Epithelial cell of prostate (primary cell): ENCODE data around the gene HSF2BP.
"Not testable (repeated sequence)": the region's sequence is repeated elsewhere in the genome, so short reads cannot be mapped to it uniquely, and the experiment has no call there.

Experiments used
- DNase-seq: peaks from one replicate; pipeline ENCODE4 v3.0.0-alpha.2; 2011; ENCODE audit warnings: low read depth, low spot score
- H3K27ac ChIP-seq: fragments of 450-650 bp; 2 replicates; pipeline ENCODE4 v1.5.1; 2017; ENCODE audit warnings: mild to moderate bottlenecking

Gene HSF2BP

DNA sequence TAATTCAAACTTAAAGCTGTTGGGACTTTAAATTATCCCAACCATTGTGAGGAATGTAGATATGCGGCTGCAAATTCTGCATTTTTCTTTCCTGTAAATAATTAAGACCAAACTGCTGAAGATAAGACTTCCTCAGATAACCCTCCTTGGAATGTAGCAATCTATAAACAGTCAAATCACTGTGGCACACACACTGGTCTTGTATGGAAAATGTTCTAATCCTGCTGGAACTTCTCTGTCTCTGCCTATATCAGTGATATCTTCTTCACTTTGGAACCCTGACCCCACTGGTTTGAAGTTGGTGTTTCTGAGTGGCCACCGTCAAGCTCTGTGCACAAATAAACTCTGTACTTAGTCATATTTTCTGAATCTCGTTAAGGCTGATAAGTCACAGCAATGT, 32.9 kb downstream of the HSF2BP start:
- no peak overlapping the region for H3K27ac ChIP-seq
- DNase-seq = no peak

DNA sequence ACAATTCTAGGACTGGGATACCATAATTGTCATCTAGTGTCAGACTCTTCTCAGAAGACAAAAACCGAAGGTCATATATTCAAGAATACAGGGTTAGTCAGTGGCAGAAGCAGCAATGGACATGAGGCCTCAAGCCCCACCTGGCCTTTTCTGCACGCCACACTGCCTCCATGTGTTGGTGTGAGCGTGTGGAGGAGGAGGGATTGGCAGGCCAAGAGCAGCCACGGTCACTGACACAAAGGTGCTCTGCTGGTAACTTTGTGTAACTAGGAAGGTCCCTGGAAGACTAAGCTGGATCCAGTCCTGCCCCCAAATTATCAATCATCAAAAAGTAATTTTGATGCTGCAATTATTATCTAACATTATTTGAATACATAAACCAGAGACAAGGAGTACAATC, 34.9 kb downstream of the HSF2BP start:
- no peak overlapping the region for H3K27ac ChIP-seq
- no peak for DNase-seq

DNA sequence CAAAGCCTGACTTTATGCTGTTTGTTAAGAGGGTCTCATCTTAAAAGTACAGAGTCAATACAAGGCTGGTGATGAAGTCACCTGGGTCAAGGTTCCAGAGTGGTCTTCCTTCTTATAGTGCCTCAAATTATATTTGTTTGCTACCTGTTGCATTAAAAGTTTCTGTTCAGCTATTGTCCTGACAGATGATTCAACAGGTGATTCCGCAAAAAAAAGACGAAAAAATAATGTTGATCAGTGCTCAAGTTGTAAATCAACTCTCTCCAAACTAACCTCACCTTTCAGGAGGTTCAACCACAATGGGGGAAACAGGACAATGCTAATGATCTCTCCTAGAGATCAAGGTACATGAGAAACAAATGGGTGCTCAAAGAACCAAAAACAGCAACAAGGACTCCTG, 35.7 kb downstream of the HSF2BP start:
- no peak for DNase-seq

DNA sequence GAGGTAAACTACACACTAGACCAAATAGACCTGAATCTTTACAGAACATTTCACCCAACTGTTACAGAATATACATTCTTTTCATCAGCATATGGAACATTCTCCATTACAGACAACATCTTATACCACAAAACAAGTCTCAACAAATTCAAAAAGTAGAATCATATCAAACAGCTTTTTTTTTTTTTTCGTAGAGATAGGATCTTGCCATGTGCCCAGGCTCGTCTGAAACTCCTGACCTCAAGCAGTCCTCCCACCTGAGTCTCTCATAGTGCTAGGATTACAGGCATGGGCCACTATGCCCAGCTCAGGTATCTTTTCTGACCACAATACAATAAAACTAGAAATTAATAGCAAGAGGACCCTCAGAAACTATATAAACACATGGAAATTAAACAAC, 36.5 kb downstream of the HSF2BP start:
- DNase-seq = no peak
- peak overlapping the region; percentile 40 for H3K27ac ChIP-seq

More for the DNA sequence above, 35.7 kb downstream of the HSF2BP start:
- no peak overlapping the region for H3K27ac ChIP-seq

DNA sequence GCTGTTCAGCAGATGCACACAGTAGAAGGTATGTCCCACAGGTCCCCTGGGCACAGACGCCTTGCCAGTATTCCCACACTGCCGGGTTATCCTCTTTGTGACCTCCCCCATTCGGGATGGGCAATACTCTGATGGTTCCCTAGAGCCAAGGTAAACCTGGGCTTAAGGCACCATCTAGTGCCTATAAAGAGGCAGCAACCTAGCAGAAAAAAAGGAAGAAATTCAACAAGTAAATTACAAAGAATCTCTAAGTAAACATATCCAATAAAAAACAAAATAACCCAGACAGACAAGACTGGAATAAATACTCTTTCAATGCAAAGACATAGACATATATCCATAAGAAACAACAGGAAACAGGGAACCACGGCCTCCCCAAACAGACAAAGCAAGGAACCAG, 39.4 kb downstream of the HSF2BP start:
- DNase-seq = no peak
- H3K27ac ChIP-seq = no peak overlapping the region

DNA sequence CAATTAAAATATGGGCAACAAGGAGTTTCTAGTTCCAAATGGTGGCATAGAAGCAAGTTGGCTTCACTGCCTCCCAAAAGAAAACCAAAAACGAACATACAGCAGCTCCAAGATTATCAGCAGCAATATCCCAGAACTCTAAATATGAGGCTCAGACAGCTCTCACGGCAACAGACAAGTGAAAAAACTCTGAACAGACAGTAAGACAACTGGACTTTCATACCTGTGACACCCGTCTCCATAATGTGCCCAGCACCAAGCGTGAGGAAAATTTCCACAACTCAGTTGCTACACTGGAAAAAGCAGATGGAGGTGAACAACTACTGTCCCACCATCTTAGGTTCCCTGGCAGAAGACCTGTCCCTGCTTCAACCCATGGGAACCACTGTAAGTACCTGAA, 39.9 kb downstream of the HSF2BP start:
- DNase-seq = no peak

DNA sequence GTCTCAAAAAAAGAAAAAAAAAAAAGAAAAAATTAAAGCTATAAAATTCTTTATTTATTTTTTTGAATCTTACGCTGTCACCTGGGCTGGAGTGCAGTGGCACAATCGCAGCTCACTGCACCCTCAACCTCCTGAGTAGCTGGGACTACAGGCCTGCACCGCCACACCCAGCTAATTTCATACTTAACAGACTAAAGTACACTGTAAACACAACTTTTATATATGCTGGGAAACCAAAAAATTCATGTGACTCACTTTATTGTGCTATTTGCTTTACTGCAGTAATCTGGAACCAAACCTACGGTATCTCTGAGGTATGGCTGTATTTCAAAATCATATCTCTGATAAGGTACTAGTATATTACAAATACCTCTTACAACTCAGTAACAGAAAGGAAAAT, 40.3 kb downstream of the HSF2BP start:
- DNase-seq = no peak
- no peak overlapping the region for H3K27ac ChIP-seq

More for the DNA sequence above, 39.9 kb downstream of the HSF2BP start:
- H3K27ac ChIP-seq = no peak overlapping the region

DNA sequence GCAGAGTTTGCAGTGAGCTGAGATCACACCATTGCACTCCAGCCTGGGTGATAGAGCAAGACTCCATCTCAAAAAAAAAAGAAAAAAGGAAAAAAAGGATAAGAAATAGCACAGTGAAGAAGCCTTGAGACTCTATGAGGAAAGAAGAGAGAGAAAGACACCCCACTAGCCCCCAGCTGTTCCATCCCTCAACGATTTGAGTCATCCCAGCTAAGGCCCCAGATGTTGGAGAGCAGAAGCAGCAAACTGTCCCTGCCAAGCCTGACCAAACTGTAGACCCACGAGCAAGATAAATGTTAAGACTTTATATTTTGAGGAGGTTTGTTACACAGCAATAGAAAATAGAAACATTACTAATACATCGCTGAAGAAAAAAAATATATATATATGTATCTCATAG, 42.4 kb downstream of the HSF2BP start:
- not testable (repeated sequence) for H3K27ac ChIP-seq, DNase-seq

DNA sequence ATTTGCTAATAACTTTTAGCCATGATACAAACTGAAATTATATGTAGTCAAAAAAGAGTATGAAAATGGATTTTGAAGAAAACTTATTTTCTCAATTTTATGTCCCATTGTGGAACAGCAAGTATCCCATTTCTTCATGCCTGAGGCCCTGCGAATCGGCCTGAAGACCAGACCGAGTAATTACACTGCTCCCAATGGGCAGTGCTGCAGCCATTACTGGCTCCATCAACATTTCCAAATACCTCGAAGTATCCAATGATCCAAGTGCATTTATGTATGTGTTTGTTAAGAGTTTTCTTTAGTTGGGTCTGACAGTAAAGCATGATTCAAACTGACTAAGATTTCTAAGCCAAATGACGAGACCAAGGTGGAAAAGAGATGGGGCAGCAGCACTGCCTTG, 44.4 kb downstream of the HSF2BP start:
- DNase-seq = no peak
- H3K27ac ChIP-seq = no peak overlapping the region

DNA sequence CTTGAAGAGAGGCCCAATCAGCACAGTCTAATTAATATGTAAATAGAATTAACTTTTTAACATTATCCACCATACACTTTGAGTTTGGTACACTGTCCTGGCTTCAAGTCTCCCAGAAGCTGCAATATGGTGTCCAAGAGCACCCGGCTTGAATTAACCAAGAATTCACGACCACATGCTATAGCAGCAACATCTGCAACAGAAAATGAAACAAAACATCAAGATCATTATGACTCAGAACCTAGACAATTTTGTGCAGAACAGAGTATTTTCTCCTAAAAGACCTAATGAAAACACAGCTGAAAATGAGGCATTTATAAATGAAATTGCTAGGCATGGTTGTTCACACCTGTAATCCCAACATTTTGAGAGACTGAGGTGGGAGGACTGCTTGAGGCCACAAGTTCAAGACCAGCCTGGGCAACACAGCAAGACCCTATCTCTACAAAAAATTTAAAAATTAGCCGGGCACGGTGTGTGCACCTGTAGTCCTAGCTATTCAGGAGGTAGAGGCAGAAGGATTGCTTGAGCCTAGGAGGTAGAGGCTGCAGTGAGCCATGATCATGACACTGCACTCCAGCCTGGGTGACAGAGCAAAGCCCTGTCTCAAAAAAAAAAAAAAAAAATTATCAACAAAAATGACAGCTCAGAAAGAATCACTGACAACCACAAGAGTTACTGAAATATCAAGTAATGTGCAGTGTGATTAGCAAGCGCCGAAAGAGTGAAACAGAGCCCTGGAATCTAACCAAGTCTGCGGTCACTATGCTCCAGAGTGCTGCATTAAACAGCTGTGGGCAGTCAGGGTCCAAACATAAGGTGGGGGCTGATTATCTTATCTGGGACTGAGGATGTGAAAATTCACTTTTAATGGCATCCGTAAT, 45.3 kb downstream of the HSF2BP start:
- DNase-seq = no peak
- no peak overlapping the region for H3K27ac ChIP-seq

DNA sequence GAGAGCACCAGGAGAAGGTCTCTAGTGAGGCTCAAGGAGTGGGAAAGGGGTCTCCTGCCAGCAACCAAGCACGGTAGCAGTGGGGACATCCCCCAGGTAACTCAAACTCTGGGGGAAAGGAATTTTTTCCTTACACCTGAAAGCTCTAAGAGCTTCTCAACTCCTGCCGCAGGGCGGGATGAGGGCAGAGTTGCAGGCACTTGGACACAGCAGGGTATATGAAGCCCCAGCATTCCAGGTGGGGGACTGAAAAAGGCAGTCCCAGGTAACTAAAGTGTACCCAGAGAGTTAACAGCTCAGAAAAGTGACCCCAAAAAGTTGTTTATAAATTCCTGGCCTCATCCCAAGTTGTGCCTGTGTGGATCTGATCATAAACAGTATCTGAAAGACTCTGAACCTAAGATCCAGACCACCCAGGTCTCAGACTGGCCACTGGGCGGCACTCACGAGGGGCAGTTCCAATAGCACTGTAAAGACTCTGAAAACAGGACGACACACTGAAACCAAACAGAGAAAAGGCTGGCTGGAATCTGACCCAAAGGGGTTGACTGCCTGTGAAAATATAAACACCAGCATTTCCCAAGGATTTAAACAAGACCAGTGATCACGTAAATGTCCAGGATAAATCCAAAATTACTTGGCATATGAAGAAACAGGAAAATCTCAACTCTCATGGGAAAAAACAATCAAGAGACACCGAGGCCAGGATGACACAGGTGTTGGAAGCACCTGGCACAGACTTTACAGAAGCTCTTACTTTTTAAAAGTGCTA, 47.5 kb downstream of the HSF2BP start:
- no peak for DNase-seq
- H3K27ac ChIP-seq = peak overlapping the region; percentile 30

DNA sequence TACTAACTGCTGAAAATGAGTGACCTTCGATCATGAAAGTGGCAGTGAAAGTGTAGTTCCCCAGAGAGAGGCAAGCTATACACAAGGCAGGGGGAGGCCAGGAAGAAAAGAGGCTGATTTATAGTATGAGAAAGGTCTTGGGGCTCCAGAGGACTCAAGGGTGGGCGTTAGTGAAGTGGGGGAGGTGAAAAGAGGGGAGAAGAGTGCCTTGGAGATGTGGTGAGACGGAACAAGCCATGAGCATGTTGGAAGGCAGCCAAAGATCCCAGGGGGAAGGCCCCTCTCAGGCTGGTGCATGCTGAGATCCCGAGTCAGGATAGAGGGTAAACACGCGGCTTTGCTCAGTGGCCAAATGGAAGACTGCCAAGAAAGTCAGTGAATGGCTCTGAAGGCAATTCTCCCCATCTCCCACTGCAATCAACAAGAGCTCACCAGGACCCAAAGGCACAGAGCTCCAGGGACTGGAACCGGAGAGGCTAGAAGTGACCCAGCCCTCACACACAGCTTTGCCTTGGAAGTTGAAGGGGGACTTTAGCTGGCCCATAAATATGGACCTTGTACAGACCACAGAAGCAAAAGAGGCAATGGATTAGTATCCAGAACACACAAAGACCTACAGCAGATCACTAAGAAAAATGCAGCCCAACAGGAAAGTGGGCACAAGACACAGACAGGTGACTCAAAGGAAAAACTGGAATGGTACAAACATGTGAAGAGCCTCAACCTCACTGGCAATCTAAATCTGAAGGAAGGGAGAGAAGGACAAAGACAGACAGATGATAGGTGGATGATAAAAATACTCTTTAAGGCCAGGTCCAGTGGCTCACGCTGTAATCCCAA, 49.6 kb downstream of the HSF2BP start:
- H3K27ac ChIP-seq = peak overlapping the region; percentile 76
- peak; percentile 69 for DNase-seq

DNA sequence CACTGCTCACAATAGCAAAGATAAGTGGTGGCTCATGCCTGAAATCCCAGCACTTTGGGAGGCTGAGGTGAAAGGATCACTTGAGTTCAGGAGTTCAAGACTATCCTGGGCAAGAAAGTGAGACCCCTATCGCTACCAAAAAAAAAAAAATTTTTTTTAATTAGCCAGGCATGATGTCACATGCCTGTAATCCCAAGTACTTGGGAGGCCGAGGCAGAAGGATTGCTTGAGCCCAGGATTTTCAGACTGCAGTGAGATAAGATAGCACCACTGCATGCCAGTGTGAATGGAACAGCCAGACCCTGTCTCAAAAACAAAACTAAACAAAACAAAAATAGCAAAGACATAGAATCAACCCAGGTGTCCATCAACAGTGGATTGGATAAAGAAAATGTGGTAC, 50.6 kb downstream of the HSF2BP start:
- no peak for DNase-seq
- H3K27ac ChIP-seq = peak overlapping the region; percentile 76

DNA sequence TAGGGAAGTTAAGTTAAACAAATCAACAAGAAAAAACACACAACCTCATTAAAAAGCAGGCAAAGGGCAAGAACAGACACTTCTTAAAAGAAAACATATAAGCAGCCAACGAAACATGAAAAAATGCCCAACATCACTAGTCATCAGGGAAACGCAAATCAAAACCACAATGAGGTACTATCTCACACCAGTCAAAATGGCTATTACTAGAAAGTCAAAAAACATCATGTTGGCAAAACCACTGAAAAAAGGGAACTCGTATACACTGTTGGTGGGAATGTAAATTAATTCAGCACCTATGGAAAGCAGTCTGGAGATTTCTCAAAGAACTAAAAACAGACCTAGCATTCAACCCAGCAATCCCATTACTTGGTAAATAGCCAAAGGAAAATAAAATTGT, 51.1 kb downstream of the HSF2BP start:
- DNase-seq = peak; percentile 57
- H3K27ac ChIP-seq = peak overlapping the region; percentile 76

DNA sequence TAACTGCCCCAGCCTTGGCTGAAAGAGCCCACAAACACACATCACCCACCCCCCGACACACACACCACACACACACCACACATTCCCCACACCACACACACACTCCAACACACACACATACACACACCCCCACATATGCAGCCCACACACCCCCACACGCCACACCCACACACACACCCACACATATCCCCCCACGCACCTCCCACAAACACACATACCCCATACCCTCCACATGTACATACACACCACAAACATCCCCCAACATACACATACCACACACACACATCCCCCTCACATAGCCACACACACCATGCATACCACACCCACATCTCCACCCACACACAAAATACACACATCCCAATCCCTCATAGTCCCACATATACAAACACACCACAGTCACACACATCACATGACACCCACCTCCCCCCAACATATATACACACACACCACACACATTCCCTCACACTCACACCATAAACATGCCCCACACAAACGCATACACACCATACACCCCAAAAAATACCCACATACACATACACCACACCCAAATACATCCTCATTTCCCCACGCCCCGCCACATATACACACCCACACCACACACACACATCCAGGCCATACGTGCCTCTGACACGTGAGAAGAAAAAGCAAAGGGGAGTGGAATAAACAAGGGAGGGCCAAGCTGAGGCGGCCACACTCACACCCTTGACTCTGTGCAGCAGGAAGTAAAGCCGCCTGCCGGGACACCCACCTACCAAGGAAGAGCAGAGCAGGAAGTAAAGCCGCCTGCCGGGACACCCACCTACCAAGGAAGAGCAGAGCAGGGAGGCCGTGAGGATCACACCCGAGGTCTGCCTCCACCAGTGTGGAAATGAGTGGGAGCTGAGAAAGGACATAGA, 53.7 kb downstream of the HSF2BP start:
- DNase-seq = no peak
- no peak overlapping the region for H3K27ac ChIP-seq

DNA sequence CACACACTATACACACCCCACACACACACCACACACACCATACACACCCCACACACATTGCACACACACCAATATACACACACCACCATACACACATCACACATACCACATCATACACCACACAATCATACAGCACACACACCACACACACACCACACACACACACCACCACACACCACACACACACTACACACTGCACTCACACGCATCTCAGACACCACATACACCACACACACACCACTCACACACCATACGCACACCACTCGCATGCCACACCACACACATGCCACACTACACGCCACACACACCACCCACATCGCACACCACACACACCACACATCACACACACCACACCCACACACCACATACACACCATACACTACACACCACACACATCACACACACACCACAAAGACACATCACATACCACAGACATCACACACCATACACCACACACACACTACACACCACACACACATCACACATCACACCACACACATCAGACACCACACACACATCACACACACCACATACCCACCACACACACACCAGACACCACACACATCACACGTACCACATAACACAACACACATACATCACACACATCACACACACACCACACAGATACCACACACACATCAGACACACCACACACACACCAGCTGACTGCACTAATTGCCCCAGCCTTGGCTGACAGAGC, 54.6 kb downstream of the HSF2BP start:
- no peak overlapping the region for H3K27ac ChIP-seq
- no peak for DNase-seq

DNA sequence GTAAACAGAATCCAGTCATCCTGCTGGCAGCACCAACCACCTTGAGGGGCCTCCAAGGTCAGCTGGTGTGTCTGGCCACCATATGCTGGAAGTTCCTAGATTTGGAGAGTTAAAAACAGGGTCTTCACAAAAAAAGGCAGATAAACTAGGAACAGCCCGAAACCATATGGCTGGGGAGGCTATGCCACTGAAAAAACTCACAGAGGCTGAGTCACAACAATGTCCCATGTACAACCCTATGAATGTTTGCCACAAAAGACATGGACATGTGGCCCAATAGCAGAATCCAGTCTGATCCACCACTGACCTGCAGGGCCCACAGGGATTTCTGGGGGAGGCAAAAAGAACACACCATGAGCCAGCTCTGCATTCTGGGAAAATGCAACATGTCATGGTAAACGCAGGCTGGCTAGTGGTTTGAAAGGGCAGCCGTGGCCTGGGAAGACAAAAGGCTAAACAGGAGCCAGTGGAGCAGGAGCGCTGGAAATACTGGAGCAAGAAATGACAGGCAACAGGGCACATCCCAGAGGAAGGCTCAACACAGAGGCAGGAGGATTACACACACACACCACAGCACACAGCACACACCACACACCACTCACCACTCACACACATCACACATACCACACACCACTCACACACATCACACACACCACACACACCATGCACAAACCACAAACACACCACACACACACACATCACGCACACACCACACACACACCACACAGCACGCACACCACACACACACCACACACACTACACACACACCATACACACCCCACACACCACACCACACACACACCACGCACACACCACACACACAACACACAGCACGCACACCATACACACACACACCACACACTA, 55.4 kb downstream of the HSF2BP start:
- no peak for DNase-seq
- H3K27ac ChIP-seq = peak overlapping the region; percentile 94

DNA sequence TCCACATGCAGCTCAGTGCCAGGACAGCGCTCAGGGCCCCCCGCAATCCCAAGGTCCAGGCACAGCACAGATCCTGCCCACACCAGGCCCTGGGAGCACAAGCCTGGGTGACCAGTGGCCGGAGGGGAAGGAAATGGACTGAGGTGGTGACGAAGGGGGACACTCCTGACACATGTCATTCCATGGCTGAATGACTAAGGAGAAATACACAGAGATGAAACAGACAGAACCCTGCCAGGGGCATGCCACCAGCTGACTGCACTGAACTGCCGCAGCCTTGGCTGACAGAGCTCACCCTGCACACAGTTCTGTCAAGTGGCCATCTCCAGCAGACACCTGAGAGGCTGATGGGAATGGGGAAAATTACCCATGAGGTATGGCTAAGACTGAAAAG, 56.1 kb downstream of the HSF2BP start:
- H3K27ac ChIP-seq = peak overlapping the region; percentile 94
- DNase-seq = no peak
